LHCN-M2 (cell line): ENCODE measurements around the gene TNFAIP8L1. TPM values are rescaled to one million over a fixed set of nuclear protein-coding genes. Genes with fewer than 3 reads are reported as not detected.

Experiments used
- DNase-seq: peaks from one replicate; pipeline ENCODE4 v3.0.0-alpha.2; 2012; ENCODE audit warnings: low read depth
- total RNA-seq: library from RNA; depleted of rRNA; stranded (reverse); fragments of >200 nt; gene quantifications from 2 replicates; pipeline ENCODE4 v1.2.3, GENCODE V29; 2014

The TNFAIP8L1 gene
- total RNA-seq, 1 experiment from 2014 or later = 11.4 TPM

- no peak for DNase-seq
These were observed 10.2 kb downstream of the TNFAIP8L1 start for GRCh38 chr19:4649392-4650047.

GRCh38 chr19:4650159-4650558 lies 10.8 kb downstream of the TNFAIP8L1 start:
- DNase-seq = no peak

GRCh38 chr19:4652075-4652474 lies 12.8 kb downstream of the TNFAIP8L1 start:
- no peak for DNase-seq

DNA sequence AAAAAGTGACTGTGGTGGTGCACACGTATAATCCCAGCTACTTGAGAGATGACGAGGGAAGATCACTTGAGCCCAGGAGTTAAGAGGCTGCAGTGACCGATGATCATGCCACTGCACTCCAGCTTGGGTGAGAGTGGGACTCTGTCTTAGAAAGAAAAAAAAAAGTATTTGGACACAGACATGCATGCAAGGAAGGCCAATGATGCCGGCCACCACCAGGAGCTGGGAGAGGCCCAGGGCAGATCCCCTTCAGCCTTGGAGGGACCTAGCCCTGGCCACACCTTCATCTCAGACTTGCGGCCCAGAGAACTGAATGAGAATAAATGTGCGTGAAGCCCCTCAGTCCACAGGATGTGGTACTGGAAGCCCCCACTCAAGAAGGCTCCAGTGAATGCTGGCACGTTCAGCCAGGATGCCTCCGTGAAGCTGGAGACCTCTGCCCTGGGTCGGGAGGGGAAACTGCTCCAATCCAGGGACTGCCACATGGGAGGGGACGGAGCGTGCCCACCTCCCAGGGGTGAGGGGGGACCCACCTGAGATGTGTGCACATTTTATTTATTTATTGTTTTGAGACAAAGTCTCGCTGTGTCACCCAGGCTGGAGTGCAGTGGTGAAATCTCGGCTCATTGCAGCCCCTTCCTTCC lies 14.6 kb downstream of the TNFAIP8L1 start:
- DNase-seq = no peak

DNA sequence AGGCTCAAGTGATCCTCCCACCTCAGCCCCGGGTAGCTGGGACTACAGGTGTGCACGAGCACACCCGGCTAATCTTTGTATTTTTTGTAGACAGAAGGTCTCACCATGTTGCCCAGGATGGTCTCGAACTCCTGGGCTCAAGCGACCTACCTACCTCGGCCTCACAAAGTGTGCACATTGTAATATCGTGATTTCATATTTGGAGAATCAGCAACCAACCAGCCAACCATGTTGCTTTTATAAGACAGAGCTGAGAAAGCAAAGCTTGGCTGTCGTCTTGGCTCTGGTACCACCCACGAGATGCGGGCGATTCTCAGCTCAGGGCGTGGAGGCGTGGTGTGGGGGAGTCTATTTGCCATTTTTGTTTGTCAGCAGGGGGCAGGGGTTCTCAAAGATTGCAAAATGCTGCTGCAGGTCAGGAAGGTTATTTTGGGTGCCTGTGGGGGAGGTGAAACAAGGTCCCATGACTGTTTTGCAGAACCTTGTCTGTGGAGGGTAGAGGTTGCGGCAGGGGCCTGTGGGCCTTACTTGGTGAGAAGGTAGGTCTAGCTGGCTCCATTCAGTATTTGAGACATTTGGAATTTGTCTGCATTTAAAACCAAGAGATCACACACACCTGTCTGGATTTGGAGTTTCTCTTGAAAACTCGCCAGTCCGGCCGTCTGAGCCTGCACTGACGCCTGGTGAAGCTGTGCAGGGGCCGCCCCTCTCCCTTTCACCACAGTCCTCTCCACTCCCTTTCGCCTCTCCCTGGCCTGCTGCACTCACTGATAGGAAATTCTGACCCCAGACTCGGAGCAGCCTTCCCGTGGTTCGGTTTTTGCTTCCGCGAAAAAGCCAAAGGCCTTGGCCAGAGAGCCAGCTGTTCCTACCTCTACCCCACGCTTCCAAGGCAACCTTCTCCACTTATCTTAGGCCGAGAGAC lies 15.4 kb downstream of the TNFAIP8L1 start:
- DNase-seq = no peak

DNA sequence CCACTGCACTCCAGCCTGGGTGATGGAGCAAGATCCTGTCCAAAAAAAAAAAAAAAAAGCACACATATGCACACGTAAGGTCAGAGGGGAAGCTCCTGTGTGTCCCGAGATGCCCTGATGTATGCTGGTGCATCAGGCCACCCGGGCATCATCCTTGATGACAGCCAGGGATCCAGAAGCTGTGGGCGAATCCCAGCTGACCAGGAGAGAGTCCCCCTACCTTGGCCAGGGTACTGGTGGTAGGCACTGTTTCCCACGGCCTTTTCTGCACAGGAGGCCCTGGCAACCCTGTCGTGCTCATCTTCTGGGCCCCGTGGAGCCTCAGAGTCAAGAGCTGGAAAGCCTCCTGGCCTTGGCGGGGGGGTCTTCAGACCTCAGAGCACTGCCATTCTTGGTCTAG lies 16.8 kb downstream of the TNFAIP8L1 start:
- DNase-seq = no peak

- DNase-seq = no peak
These were observed 17.9 kb downstream of the TNFAIP8L1 start for GRCh38 chr19:4657262-4657661.

DNA sequence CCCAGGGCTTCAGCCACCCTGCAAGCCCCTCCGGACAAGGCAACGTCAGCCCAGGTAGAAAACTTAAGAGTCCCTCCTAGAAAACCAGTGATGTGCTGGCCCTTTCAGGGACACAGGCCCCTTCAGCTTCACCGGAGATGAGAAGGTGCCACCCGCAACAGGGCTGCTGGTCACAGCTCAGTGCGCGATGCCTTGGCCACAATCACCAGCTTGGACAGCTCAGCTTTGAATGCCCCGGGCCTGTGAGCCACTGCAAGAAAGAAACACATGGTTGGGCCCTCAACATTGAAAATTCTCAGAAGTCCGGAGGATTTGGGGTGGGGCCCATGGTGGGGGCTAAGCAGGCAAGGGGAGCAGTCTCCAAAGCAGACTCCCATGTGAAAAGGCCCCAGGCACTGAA lies 18.5 kb downstream of the TNFAIP8L1 start:
- no peak for DNase-seq

DNA sequence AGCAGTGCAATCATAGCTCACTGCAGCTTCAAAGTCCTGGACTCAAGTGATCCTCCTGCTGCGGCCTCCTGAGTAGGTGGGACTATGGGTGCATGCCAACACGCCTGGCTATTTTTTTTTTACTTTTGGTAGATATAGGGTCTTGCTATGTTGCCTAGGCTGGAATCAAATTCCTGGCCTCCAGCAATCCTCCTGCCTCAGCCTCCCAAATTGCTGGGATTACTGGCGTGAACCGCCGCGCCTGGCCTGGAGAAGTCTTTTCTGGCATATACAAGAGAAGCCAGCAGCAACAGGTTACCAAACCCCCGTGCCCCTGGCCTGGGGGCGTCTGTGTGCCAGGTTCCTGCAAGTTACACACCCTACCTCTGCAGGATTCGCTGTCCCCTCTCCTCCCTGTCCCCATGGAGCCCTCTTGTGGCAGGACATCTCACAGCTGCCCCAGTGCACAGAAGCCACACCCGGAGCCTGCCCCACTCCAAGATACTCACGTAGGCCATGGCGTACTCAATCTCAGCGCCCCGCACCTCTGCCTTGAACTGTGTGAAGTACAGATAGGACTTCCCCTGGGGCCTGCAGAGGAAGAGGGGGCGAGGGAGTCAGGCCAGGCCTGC lies 21.0 kb downstream of the TNFAIP8L1 start:
- DNase-seq = no peak

DNA sequence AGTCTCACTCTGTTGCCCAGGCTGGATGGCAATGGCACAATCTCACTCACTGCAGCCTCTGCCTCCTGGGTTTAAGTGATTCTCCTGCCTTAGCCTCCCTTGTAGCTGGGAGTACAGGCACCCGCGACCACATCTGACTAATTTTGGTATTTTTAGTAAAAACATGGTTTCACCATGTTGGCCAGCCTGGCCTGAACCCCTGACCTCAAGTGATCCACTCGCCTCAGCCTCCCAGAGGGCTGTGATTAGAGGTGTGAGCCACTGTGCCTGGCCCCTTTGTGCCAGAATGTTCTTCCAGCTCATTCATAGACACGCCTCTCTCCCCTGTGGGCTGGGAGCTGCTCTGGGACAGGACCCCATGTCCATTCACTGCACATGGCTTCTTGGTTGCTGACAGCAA lies 21.7 kb downstream of the TNFAIP8L1 start:
- DNase-seq = peak; percentile 62

GRCh38 chr19:4662020-4662695 lies 22.8 kb downstream of the TNFAIP8L1 start:
- DNase-seq = no peak

DNA sequence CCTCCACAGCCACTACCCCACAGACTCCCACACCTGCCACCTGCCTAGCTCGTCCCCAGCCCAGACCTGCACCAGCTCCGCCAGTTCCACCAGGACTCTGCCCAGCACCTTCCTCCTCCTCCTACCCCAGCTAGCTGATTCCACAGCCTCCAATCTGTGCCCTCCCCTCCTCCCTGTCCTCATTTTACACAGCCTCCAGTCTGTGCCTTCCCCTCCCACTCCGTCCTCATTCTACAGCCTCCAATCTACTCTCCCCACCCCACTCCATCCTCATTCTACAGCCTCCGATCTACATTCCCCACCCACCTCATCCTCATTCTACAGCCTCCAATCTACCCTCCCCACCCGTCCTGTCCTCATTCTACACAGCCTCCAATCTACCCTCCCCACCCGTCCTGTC lies 23.5 kb downstream of the TNFAIP8L1 start:
- DNase-seq = no peak

- DNase-seq = no peak
These were observed 25.3 kb downstream of the TNFAIP8L1 start for GRCh38 chr19:4664642-4665041.

GRCh38 chr19:4669723-4670480 lies 30.6 kb downstream of the TNFAIP8L1 start, which contains the start of gene MYDGF:
Gene MYDGF (minus strand): TSS chr19:4670342. CDS start chr19:4670334, 8 bp downstream.
- peak; percentile 86 for DNase-seq

- DNase-seq = no peak
These were observed 32.0 kb downstream of the TNFAIP8L1 start for GRCh38 chr19:4671185-4671851.

- no peak for DNase-seq
These were observed 33.9 kb downstream of the TNFAIP8L1 start for GRCh38 chr19:4673216-4673615.

DNA sequence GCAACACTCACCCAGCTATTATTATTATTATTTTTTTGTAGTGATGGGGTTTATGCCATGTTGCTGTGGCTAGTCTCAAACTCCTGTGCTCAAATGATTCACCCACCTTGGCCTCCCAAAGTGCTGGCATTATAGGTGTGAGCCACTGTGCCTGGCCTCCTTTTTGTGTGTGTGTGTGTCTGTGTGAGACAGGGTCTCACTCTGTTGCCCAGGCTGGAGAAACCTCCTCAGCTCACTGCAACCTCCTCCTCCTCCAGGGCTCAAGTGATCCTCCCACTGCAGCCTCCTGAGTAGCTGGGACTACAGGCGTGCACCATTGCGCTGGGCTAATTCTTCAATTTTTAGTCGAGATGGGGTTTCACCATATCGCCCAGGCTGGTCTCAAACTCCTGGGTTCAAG lies 34.4 kb downstream of the TNFAIP8L1 start:
- no peak for DNase-seq

DNA sequence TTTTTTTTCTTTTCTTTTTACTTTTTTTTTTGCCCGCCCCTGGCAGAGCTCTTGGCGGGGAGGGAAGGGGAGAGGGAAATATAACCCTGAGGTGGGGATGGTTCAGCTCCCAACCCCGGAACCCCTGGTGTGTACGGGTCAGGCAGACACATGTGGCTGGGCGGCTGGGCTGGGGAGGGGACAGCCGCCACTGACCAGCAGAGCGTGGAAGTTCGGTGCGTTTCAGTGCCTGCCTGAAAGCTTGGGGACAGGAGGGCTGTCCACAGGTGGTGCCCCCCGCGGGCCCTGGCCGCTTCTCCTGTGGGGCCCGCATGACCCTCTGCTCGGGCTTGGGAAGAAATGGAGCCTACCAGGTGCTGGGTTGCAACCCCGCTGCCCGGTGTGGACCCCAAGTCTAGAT lies 36.0 kb downstream of the TNFAIP8L1 start:
- DNase-seq = no peak

DNA sequence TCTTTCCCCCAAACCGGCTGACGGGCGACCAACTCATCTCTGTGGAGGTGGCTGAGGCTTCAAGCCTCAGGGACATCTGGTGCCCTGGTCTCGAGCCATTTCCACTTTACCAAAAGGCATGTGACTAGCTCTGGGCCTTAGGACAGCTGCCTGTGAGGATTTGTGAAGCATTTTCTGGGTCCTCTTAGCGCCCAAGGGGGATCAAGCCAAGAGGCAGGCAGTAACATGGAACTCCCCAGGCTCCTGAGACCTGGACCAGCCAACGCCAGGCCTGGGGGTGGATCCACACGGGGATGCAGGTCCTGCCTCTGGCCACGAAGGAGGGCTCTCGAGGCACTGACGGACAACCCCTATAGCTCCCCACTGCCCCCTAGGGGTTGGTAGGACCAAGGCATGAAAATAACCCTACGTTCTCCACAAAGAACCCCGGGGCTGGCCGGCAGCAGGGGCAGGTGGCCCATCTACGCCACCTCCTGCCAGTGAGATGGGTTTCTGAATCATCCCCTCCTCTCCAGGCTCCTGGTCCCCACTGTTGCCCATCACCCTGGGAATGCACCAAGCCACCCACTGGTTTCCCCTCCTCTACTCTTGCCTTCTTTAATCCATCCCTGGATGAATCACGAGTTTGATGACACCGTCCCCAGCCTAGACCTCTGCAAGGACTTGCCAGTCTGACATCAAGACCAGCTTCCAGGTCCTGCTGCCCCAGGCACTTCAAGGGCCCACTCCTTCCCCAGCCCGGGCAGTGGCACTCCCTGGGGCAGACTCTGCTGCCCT lies 37.8 kb downstream of the TNFAIP8L1 start:
- peak; percentile 43 for DNase-seq
